ENCODE results near the gene LCOR.
"Not testable (repeated sequence)": the region's sequence is repeated elsewhere in the genome, so short reads cannot be mapped to it uniquely, and the experiment has no call there.

Gene LCOR

DNA sequence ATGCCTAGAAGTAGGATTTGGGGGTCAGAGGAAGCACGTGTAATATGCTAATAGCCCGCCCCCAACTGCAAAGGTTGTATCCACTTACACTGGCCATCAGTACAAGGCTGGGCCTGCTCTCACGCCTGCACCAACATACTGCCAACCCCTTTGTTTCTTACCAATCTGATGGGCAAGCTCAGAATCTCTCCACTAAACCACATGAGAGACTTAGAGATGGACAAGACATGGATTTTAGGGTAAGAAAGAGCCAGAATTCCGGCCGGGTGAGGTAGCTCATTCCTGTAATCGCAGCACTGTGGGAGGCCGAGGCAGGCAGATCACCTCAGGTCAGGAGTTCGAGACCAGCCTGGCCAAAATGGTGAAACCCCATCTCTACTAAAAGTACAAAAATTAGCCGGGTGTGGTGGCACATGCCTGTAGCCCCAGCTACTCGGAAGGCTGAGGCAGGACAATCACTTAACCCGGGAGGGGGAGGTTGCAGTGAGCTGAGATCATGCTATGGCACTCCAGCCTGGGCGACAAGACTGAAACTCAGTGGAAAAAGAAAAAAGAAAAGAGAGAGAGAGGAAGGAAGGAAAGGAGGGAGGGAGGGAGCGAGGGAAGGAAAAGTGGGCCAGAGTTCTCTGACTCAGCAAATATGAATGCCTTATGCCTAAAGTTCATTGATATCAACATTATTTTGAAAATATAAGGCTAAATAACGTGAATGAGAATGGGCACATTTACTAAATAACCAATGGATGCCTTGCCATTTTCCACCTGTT is 191.5 kb downstream of the LCOR start:
- Histone ChIP-seq H3K4me1 (ENCODE audit: control insufficient read depth, insufficient read depth, low read length) (peaks cover 2% of the 10 kb centered on the region), H3K4me3 (ENCODE audit: low read depth, low read length) (no peak overlapping the region), H3K9ac (ENCODE audit: low read depth, low read length) (no peak overlapping the region), H3K9me3 (ENCODE audit: control insufficient read depth, insufficient read depth, low read length) (no peaks in the 10 kb centered on the region), H3K36me3 (ENCODE audit: control insufficient read depth, insufficient read depth, low read length) (no peaks in the 10 kb centered on the region), H3K27me3 (ENCODE audit: control insufficient read depth, insufficient read depth, low read length) (no peaks in the 10 kb centered on the region)

DNA sequence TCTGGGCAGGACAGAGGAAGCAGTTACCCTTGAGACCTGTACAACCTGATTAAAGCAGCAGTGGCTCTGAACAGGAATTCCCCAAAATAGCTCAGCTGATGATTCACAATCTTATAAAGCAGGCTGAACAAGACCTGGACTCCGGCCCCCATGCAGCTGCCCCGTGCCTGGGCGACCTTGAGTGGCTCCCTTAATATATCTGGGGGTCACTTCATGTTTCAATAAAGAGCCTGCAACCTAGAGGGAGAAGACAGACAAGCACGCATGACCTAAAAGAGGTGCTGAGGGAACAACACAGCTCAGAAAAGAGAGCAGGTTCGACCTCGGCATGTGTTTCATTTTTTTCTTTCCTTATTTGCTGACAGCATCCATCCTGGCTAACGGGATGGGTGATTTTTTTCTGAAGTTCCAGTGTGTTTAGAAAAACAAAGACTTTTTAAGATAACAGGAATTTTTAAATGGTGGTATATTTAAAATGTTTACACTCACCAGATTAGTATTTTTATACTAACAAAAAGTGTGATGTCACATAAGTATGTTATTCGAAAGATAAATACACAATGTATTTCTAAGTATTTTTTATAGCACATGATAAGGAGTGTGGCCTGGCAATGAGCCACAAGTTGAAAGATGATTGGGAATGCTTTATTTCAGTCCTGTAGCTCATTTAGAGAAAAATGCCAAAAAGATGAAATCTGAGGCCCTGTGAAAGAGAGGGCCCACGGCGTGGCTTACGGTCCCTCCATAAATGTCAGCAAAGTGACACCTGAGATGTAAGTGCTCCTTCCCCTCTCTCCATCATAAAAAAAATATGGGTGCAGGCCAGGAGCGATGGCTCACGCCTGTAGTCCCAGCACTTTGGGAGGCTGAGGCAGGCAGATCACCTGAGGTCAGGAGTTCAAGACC is 192.3 kb downstream of the LCOR start:
- Histone ChIP-seq H3K9ac (ENCODE audit: low read depth, low read length) (no peak overlapping the region), H3K4me3 (ENCODE audit: low read depth, low read length) (no peak overlapping the region), H3K9me3 (ENCODE audit: control insufficient read depth, insufficient read depth, low read length) (no peaks in the 10 kb centered on the region), H3K27me3 (ENCODE audit: control insufficient read depth, insufficient read depth, low read length) (no peaks in the 10 kb centered on the region), H3K36me3 (ENCODE audit: control insufficient read depth, insufficient read depth, low read length) (no peaks in the 10 kb centered on the region), H3K4me1 (ENCODE audit: control insufficient read depth, insufficient read depth, low read length) (peaks cover 2% of the 10 kb centered on the region)

DNA sequence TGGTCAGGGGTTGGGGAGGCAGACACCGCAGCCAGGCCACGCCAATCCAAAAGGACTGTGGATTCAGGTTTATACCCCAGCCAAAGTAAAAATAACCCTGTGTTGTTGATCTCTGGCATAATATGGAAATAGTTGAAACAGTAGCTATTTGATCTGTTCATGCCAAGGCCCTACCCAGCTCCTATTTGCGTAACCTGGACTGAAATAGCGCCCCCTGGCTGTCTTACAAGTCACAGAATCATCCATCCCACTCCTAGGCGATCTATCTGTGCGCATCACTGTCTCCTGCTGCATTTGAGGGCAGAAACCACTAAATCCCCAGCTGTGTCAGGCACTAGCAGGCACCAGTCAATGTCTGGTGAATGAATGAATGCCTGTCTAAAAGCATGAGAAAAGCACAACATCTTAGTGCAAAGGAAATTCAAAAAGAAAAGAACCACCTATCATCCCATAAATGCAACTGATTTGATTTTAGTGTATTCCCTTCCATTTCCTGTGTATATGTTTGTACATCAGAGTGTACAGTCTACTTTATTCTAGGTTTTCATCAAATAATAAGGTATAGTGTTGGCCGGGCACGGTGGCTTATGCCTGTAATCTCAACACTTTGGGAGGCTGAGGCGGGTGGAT is 193.6 kb downstream of the LCOR start:
- Histone ChIP-seq H3K36me3 (ENCODE audit: control insufficient read depth, insufficient read depth, low read length) (no peaks in the 10 kb centered on the region), H3K4me1 (ENCODE audit: control insufficient read depth, insufficient read depth, low read length) (peaks cover 2% of the 10 kb centered on the region), H3K4me3 (ENCODE audit: low read depth, low read length) (no peak overlapping the region), H3K9me3 (ENCODE audit: control insufficient read depth, insufficient read depth, low read length) (no peaks in the 10 kb centered on the region), H3K9ac (ENCODE audit: low read depth, low read length) (no peak overlapping the region), H3K27me3 (ENCODE audit: control insufficient read depth, insufficient read depth, low read length) (no peaks in the 10 kb centered on the region)

DNA sequence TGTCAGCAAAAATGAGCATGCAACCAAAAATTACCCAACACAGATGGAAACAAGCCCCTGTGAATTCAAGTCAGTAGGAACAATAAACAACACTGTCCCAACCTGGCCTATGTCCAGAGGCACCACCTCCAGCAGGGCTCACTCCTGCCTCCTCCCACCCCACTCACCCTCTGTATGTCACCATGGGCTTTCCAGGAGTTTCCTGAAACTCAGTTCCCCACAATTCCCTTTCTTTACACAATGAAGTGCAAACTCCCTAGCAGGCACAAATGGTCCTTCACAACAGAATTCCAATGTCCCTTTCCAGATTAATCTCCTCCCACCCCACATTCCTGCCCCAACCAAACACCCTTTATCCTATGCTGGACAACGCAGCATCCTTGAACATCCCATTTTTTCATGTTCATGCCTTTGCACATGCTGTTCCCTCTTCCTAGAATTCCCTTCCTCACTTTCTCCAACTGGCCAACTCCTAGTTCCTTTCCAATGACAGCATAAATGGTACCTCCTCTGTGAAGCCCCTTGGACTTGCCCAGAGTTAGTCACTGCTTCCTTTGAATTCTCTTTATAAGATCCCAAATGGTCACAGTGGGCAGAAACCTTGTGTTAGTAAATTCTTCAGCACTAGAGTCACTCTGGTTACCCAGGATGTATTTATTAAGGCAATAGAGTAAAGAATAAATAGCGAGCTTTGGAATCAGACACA is 196.2 kb downstream of the LCOR start:
- Histone ChIP-seq H3K9me3 (ENCODE audit: control insufficient read depth, insufficient read depth, low read length) (no peaks in the 10 kb centered on the region), H3K9ac (ENCODE audit: low read depth, low read length) (no peak overlapping the region), H3K4me1 (ENCODE audit: control insufficient read depth, insufficient read depth, low read length) (peaks cover 5% of the 10 kb centered on the region), H3K4me3 (ENCODE audit: low read depth, low read length) (no peak overlapping the region), H3K36me3 (ENCODE audit: control insufficient read depth, insufficient read depth, low read length) (no peaks in the 10 kb centered on the region), H3K27me3 (ENCODE audit: control insufficient read depth, insufficient read depth, low read length) (no peaks in the 10 kb centered on the region)

DNA sequence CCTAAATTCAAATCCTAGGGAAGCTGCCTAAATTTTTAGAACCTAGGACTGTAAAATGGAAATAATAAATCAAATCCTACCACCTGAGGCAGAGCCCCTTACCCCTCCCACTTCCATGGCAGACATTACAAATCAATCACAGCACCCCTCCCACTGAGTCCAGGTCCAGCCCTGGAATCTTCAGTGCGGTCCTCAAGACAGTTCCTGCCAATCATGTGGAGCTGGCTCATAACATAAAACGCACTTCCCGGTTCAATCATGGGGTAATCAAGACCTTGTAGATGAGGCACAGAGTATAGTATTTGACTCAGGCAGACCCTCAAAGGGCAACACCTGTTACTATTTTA is 196.7 kb downstream of the LCOR start:
- Histone ChIP-seq H3K27me3 (ENCODE audit: control insufficient read depth, insufficient read depth, low read length) (no peaks in the 10 kb centered on the region), H3K36me3 (ENCODE audit: control insufficient read depth, insufficient read depth, low read length) (no peaks in the 10 kb centered on the region), H3K4me1 (ENCODE audit: control insufficient read depth, insufficient read depth, low read length) (peaks cover 5% of the 10 kb centered on the region), H3K9me3 (ENCODE audit: control insufficient read depth, insufficient read depth, low read length) (no peaks in the 10 kb centered on the region), H3K9ac (ENCODE audit: low read depth, low read length) (no peak overlapping the region), H3K4me3 (ENCODE audit: low read depth, low read length) (no peak overlapping the region)

DNA sequence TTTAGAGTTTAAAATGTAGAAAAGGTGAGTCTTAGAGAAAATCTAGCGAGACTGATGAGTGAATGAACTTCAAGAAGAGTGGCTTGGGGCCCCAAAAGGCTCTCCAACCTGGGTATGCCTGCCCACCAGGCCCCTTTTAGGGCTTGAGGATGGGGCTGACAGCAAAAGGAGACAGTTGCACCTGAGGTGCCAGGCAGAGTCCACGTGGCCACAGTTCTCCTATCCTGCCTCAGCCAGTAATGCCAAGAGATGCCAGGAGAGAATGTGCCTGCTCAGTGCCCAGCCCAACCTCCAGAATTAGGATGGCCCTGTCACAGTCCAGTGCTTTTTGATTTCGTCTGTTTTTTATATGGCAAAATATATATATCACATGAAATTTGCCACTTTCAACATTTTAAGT is 197.2 kb downstream of the LCOR start:
- H3K9me3 ChIP-seq (ENCODE audit: control insufficient read depth, insufficient read depth, low read length), result no peaks in the 10 kb centered on the region
- peaks cover 5% of the 10 kb centered on the region for H3K4me1 ChIP-seq (ENCODE audit: control insufficient read depth, insufficient read depth, low read length)
- no peak overlapping the region for H3K9ac ChIP-seq (ENCODE audit: low read depth, low read length)
- no peaks in the 10 kb centered on the region for H3K36me3 ChIP-seq (ENCODE audit: control insufficient read depth, insufficient read depth, low read length)
- no peaks in the 10 kb centered on the region for H3K27me3 ChIP-seq (ENCODE audit: control insufficient read depth, insufficient read depth, low read length)
- no peak overlapping the region for H3K4me3 ChIP-seq (ENCODE audit: low read depth, low read length)

DNA sequence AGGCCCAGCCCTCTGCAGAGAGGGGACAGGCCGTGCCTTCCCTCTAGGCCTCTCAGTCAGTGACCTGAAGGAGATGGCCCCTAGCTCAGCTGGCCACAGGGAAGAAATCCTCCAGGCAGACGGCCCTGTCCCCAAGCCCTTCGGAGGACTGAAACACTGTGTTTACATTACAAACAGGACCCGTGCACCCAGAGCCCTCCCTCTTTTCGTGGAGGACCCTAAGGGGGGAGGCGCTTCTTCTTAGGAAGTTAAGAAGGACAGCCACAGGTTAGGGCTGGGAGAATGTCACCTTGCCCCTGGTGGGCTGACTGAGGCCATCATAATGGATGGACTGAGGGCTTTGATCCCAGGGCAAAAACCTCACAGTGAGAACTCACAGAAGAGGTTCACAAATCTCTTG is 198.8 kb downstream of the LCOR start:
- Histone ChIP-seq H3K9me3 (ENCODE audit: control insufficient read depth, insufficient read depth, low read length) (no peaks in the 10 kb centered on the region), H3K4me3 (ENCODE audit: low read depth, low read length) (no peak overlapping the region), H3K9ac (ENCODE audit: low read depth, low read length) (no peak overlapping the region), H3K4me1 (ENCODE audit: control insufficient read depth, insufficient read depth, low read length) (peaks cover 5% of the 10 kb centered on the region), H3K36me3 (ENCODE audit: control insufficient read depth, insufficient read depth, low read length) (no peaks in the 10 kb centered on the region), H3K27me3 (ENCODE audit: control insufficient read depth, insufficient read depth, low read length) (no peaks in the 10 kb centered on the region)

DNA sequence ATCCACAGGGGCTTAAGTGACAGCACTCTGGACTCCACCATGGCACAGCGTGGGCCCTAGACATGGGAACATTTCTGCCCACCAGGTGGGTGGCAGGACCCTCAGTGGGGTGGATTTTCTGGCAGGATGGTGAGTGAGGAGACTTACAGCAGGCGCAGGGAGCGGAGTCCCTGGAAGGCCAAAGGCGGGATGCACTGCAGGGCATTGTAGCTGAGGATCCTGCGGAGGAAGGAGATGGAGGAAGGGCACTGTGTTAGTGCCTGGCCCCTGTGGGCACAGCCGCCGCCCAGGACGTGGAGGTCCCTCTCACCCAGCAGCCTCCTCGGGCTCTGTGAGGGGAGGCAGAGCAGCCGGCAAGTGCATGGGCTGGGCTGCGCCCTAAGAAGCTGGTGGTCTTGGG is 199.4 kb downstream of the LCOR start:
- H3K4me3 ChIP-seq (ENCODE audit: low read depth, low read length), result no peak overlapping the region
- H3K4me1 ChIP-seq (ENCODE audit: control insufficient read depth, insufficient read depth, low read length), result peaks cover 5% of the 10 kb centered on the region
- H3K9me3 ChIP-seq (ENCODE audit: control insufficient read depth, insufficient read depth, low read length), result no peaks in the 10 kb centered on the region
- no peaks in the 10 kb centered on the region for H3K36me3 ChIP-seq (ENCODE audit: control insufficient read depth, insufficient read depth, low read length)
- no peak overlapping the region for H3K9ac ChIP-seq (ENCODE audit: low read depth, low read length)
- H3K27me3 ChIP-seq (ENCODE audit: control insufficient read depth, insufficient read depth, low read length), result no peaks in the 10 kb centered on the region

DNA sequence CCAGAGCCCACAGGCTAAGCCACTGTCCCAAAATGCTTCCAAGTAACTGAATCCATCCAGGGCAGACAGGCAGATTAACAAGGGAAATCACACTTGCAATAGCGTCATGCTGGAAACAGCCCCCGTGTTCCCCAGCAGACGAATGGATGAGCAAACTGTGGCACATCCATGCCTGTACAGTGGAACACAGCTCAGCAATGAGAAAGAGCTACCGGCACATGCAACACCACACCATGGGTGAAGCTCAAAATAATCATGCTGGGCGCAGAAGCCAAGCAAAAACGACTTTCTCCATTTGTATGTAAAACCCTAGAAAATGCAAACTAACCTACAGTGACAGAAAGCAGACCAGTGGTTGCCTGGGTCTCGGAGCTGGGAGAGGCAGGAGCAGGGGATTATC is 200.5 kb downstream of the LCOR start:
- H3K4me3 ChIP-seq (ENCODE audit: low read depth, low read length), result no peak overlapping the region

DNA sequence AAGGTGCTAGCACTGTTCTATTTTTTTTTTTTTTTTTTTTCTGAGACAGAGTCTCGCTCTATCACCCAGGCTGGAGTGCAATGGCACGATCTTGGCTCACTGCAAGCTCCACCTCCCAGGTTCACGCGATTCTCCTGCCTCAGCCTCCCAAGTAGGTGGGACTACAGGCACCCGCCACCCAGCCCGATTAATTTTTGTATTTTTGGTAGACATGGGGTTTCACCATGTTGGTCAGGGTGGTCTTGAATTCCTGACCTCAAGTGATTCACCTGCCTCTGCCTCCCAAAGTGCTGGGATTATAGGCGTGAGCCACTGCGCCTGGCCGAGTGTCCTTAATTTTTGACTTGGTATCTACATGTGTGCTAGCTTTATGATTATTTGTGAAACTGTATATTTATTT is 201.7 kb downstream of the LCOR start:
- H3K4me3 ChIP-seq (ENCODE audit: low read depth, low read length); H3K36me3 ChIP-seq (ENCODE audit: control insufficient read depth, insufficient read depth, low read length); H3K27me3 ChIP-seq (ENCODE audit: control insufficient read depth, insufficient read depth, low read length); H3K9ac ChIP-seq (ENCODE audit: low read depth, low read length); H3K9me3 ChIP-seq (ENCODE audit: control insufficient read depth, insufficient read depth, low read length); H3K4me1 ChIP-seq (ENCODE audit: control insufficient read depth, insufficient read depth, low read length): not testable (repeated sequence)

More for the DNA sequence above, 200.5 kb downstream of the LCOR start:
- peaks cover 8% of the 10 kb centered on the region for H3K4me1 ChIP-seq (ENCODE audit: control insufficient read depth, insufficient read depth, low read length)
- no peaks in the 10 kb centered on the region for H3K27me3 ChIP-seq (ENCODE audit: control insufficient read depth, insufficient read depth, low read length)
- H3K36me3 ChIP-seq (ENCODE audit: control insufficient read depth, insufficient read depth, low read length), result no peaks in the 10 kb centered on the region
- no peak overlapping the region for H3K9ac ChIP-seq (ENCODE audit: low read depth, low read length)
- H3K9me3 ChIP-seq (ENCODE audit: control insufficient read depth, insufficient read depth, low read length), result no peaks in the 10 kb centered on the region

DNA sequence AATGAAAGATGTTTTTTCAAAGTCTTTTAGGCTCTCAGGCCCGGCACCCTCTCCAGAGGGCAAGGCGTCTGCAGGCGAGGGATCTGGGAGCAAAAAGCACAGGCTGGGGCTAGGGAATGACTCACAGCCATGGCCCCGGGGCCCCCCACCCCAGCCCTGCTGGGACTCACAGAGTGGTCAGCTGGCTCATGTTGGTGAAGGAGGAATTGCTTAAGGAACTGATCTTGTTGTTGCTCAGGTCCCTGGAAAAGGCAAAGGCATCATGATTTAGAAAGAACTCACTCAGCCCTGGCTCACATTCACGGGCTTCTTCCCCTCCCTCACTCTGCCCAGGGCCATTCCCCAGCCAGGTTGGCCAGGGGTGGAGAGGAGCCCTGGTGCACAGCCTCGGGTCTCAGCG is 202.2 kb downstream of the LCOR start:
- no peaks in the 10 kb centered on the region for H3K36me3 ChIP-seq (ENCODE audit: control insufficient read depth, insufficient read depth, low read length)
- peaks cover 9% of the 10 kb centered on the region for H3K4me1 ChIP-seq (ENCODE audit: control insufficient read depth, insufficient read depth, low read length)
- no peaks in the 10 kb centered on the region for H3K9me3 ChIP-seq (ENCODE audit: control insufficient read depth, insufficient read depth, low read length)
- no peak overlapping the region for H3K4me3 ChIP-seq (ENCODE audit: low read depth, low read length)
- no peaks in the 10 kb centered on the region for H3K27me3 ChIP-seq (ENCODE audit: control insufficient read depth, insufficient read depth, low read length)
- no peak overlapping the region for H3K9ac ChIP-seq (ENCODE audit: low read depth, low read length)
